Measurements from ENCODE around the gene CKS1B. TPM values are rescaled to one million over a fixed set of nuclear protein-coding genes. Genes with fewer than 3 reads are reported as not detected.

The CKS1B gene
- total and polyA plus RNA-seq, 7 donors = 10.2 to 104 (median 35.7) TPM

GRCh38 chr1:154992721-154993571 is 18.5 kb downstream of the CKS1B start:
- Histone ChIP-seq H3K9me3 (no peaks in the 10 kb centered on the region), H3K4me3 (no peak overlapping the region), H3K4me1 (peaks cover 0 to 6% (median 3%) of the 10 kb centered on the region in 4 donors), H3K27me3 (no peaks in the 10 kb centered on the region), H3K36me3 (peaks cover 4 to 44% (median 15%) of the 10 kb centered on the region in 4 donors), H3K27ac (no peak overlapping the region)
- intact Hi-C loops (cut with DNase I) = no loop called here
- no peak for TF ChIP-seq POLR2AphosphoS5 (IDR thresholded peaks at IDR 0.05)
- TF ChIP-seq CTCF (IDR thresholded peaks at IDR 0.05) = no peak
- TF ChIP-seq EP300 (IDR thresholded peaks at IDR 0.05) = no peak
- no peak for TF ChIP-seq POLR2A (IDR thresholded peaks at IDR 0.05)
- WGBS, 2 donors = 81 to 86% methylated on average over 14 of the region's 14 CpGs
- DNase-seq = no peak

GRCh38 chr1:154993572-154994268 is 19.2 kb downstream of the CKS1B start, which contains the start of gene LENEP:
Gene LENEP (plus strand): TSS chr1:154993586. CDS start chr1:154993608, 22 bp downstream.
- H3K4me3 ChIP-seq = no peak within 1 kb of the TSS
- peaks cover 0 to 9% (median 6%) of the 10 kb centered on the region in 4 donors for H3K4me1 ChIP-seq
- no peaks in the 10 kb centered on the region for H3K9me3 ChIP-seq
- WGBS, 2 donors = 78% methylated on average over 8 of the region's 8 CpGs
- H3K27me3 ChIP-seq = no peaks in the 10 kb centered on the region
- no peak for DNase-seq
- TF ChIP-seq POLR2AphosphoS5 (IDR thresholded peaks at IDR 0.05) = no peak
- no peak for TF ChIP-seq POLR2A (IDR thresholded peaks at IDR 0.05)
- TF ChIP-seq EP300 (IDR thresholded peaks at IDR 0.05) = no peak
- TF ChIP-seq CTCF (IDR thresholded peaks at IDR 0.05) = no peak
- H3K27ac ChIP-seq = no peak within 1 kb of the TSS
- H3K36me3 ChIP-seq = peaks cover 0 to 36% (median 8%) of the 10 kb centered on the region in 4 donors
- intact Hi-C loops (cut with DNase I) = no loop called here

GRCh38 chr1:154994269-154994587 is 19.7 kb downstream of the CKS1B start:
- intact Hi-C loops (cut with DNase I) = no loop called here
- Histone ChIP-seq H3K27ac (no peak overlapping the region), H3K36me3 (peaks cover 0 to 31% (median 5%) of the 10 kb centered on the region in 4 donors), H3K9me3 (no peaks in the 10 kb centered on the region), H3K4me3 (no peak overlapping the region), H3K4me1 (peaks cover 0 to 14% (median 11%) of the 10 kb centered on the region in 4 donors), H3K27me3 (no peaks in the 10 kb centered on the region)
- DNase-seq = no peak
- 64 to 79% methylated on average over 1 of the region's 1 CpG for WGBS, 2 donors
- TF ChIP-seq CTCF (IDR thresholded peaks at IDR 0.05) = no peak
- no peak for TF ChIP-seq EP300 (IDR thresholded peaks at IDR 0.05)
- TF ChIP-seq POLR2A (IDR thresholded peaks at IDR 0.05) = no peak
- no peak for TF ChIP-seq POLR2AphosphoS5 (IDR thresholded peaks at IDR 0.05)

GRCh38 chr1:154994591-154994990 is 20.1 kb downstream of the CKS1B start:
- no peak for TF ChIP-seq POLR2A (IDR thresholded peaks at IDR 0.05)
- no peak for TF ChIP-seq EP300 (IDR thresholded peaks at IDR 0.05)
- no peak for TF ChIP-seq CTCF (IDR thresholded peaks at IDR 0.05)
- no peak for TF ChIP-seq POLR2AphosphoS5 (IDR thresholded peaks at IDR 0.05)
- no peak overlapping the region for H3K27ac ChIP-seq
- intact Hi-C loops (cut with DNase I) = no loop called here
- no peak for DNase-seq
- H3K9me3 ChIP-seq = no peaks in the 10 kb centered on the region
- H3K27me3 ChIP-seq = no peaks in the 10 kb centered on the region
- no peak overlapping the region for H3K4me3 ChIP-seq
- H3K36me3 ChIP-seq = peaks cover 0 to 28% (median 5%) of the 10 kb centered on the region in 4 donors
- H3K4me1 ChIP-seq = peaks cover 0 to 17% (median 14%) of the 10 kb centered on the region in 4 donors
- 48 to 56% methylated on average over 3 of the region's 3 CpGs for WGBS, 2 donors

Measured in sigmoid colon (tissue), 7 donors.